ENCODE measurements around the gene TMIGD1.

DNA sequence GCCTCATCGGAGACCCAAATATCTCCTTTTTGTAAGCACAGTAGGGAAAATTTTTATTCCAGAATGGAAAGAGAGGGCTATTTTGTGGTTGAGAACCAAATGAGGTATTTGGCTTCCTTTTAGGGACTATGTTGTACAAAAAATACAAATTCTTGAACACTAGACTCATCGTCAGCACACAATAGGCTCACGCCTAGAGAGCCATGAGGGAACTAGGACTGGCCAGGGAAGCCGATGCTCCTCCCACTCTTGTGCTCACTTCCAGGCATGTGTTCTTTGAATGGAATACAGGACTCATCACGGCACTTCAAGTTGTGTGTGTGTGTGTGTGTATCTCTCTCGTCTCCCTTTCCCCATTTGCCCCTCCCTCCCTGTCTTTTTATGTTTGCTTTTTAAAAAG is 24.3 kb downstream of the TMIGD1 start:
- TF ChIP-seq CTCF (IDR thresholded peaks at IDR 0.05) (no peak), POLR2A (IDR thresholded peaks at IDR 0.05) (no peak)
